Psoas muscle (tissue), 8 donors: Measurements from ENCODE around the gene RBM46. TPM values are rescaled to one million over a fixed set of nuclear protein-coding genes. Genes with fewer than 3 reads are reported as not detected.

ENCODE experiments used
- ATAC-seq, 4 donors: fragments of 200-7000 bp; cut with Tn5 transposase; one replicate each; pipeline ENCODE4 v1.9.1; 2020; ENCODE audit warnings: moderate library complexity in 3 of 4, mild to moderate bottlenecking in 2 of 4
- DNase-seq, 2 donors: peaks; one replicate each; pipeline ENCODE4 v3.0.0-alpha.2; 2020
- H3K27ac ChIP-seq: fragments of 200-600 bp; one replicate; pipeline ENCODE4 v1.8.0; 2022
- H3K27me3 ChIP-seq, 3 donors: fragments of 200-600 bp in 1 of 3; one replicate each; pipeline versions ENCODE4 v1.6.1 to v1.8.0; 2013 to 2022; ENCODE audit warnings: low read length in 2 of 3, mild to moderate bottlenecking in 2 of 3, moderate library complexity in 1 of 3; ENCODE audit not compliant: insufficient read depth in 3 of 3
- H3K36me3 ChIP-seq, 2 donors: fragments of 200-600 bp in 1 of 2; one replicate each; pipeline versions ENCODE4 v1.6.1 to v1.8.0; 2013 to 2022; ENCODE audit warnings: low read depth in 1 of 2, mild to moderate bottlenecking in 1 of 2, moderate library complexity in 1 of 2; ENCODE audit not compliant: insufficient read depth in 1 of 2
- H3K4me1 ChIP-seq: fragments of 200-600 bp; one replicate; pipeline ENCODE4 v1.8.0; 2022
- H3K4me3 ChIP-seq: fragments of 200-600 bp; one replicate; pipeline ENCODE4 v1.8.0; 2022; ENCODE audit warnings: mild to moderate bottlenecking
- H3K9me3 ChIP-seq: fragments of 200-600 bp; one replicate; pipeline ENCODE4 v1.8.0; 2022
- CTCF ChIP-seq: fragments of 200-600 bp; IDR thresholded peaks from one replicate; pipeline ENCODE4 v1.8.0; 2022; ENCODE audit warnings: antibody characterized with exemption
- WGBS, 3 donors: extraction: QIAGEN DNeasy Blood & Tissue Kit; methylation state at CpG; one replicate each; pipeline versions ENCODE4 v1.1.6 to v1.1.7; 2013; 5-methylcytosine and 5-hydroxymethylcytosine counted together
- intact Hi-C, 2 donors: fragments of 100-400 bp; cut with DNase I; formaldehyde crosslinking; loops; one replicate each; pipeline versions ENCODE4 v1.11.0 to v1.14.2; 2022
- long read RNA-seq, 2 donors: library from polyadenylated mRNA; unstranded; transcript quantifications; one replicate each; pipeline ENCODE4 v2.0.0, GENCODE V29; 2021
- polyA plus RNA-seq, 3 donors: library from polyadenylated mRNA; stranded (reverse); fragments of 200-250 nt; gene quantifications; one replicate each; pipeline ENCODE4 v1.2.3, GENCODE V29; 2013
- total RNA-seq, 4 donors: library from RNA; stranded (reverse); fragmentation: NEBNext Ultra II Directional in 2 of 4; extraction: Animal tissue kit (Norgen Biotek cat#: 25700) in 2 of 4; gene quantifications; one replicate each; pipeline versions ENCODE4 v1.2.1 to v1.2.4, GENCODE V29; 2021 to 2023
- donor health status: healthy with polysubstance abuse.
- donor health status: DM: no; HTN: no; CAD: no; lungs with moderate emphysema.
- donor health status: Bipolar disorder and iron deficiency.
- donor health status: healthy.
- donor health status: DM: yes; HTN: yes; CAD: no.
- donor health status: DM: no; HTN: no; CAD: no.
- donor health status: DM: no; HTN: no; CAD: no.
- donor health status: DM: yes; HTN: yes; CAD: no.

The RBM46 gene
- total RNA-seq, result not detected
- polyA plus RNA-seq, result not detected
- long read RNA-seq, donor 1, result 0 reads
- long read RNA-seq, donor 2, result 0 reads

- Histone ChIP-seq H3K27me3 (no peaks in the 10 kb centered on the region), H3K27ac (no peak within 1 kb of the TSS), H3K36me3 (no peaks in the 10 kb centered on the region), H3K4me1 (no peaks in the 10 kb centered on the region), H3K9me3 (no peaks in the 10 kb centered on the region), H3K4me3 (no peak within 1 kb of the TSS)
- TF ChIP-seq CTCF, result no peak
- ATAC-seq (no peak), DNase-seq (no peak)
- intact Hi-C loops, result no loop called here
- 70 to 74% (median 71%) methylated on average over 71 to 76 of the region's 76 CpGs for WGBS, 3 donors
Measured at GRCh38 chr4:154781126-154781982, at the start of gene RBM46. RBM46 (plus strand) TSS chr4:154781272; CDS start chr4:154796753, 15,481 bp downstream.

GRCh38 chr4:154731756-154732155, 49.3 kb upstream of the RBM46 start:
- no peaks in the 10 kb centered on the region for H3K9me3 ChIP-seq
- no peak for TF ChIP-seq CTCF
- H3K4me3 ChIP-seq, result no peak overlapping the region
- no peak for DNase-seq
- intact Hi-C loops, result no loop called here
- H3K36me3 ChIP-seq, result no peaks in the 10 kb centered on the region
- no peak overlapping the region for H3K27ac ChIP-seq
- no peaks in the 10 kb centered on the region for H3K27me3 ChIP-seq
- H3K4me1 ChIP-seq, result no peaks in the 10 kb centered on the region
- ATAC-seq, result no peak

GRCh38 chr4:154732669-154733068, 48.4 kb upstream of the RBM46 start:
- no peaks in the 10 kb centered on the region for H3K36me3 ChIP-seq
- intact Hi-C loops, result no loop called here
- H3K9me3 ChIP-seq, result no peaks in the 10 kb centered on the region
- no peak overlapping the region for H3K27ac ChIP-seq
- H3K4me1 ChIP-seq, result no peaks in the 10 kb centered on the region
- H3K4me3 ChIP-seq, result no peak overlapping the region
- no peaks in the 10 kb centered on the region for H3K27me3 ChIP-seq
- no peak for TF ChIP-seq CTCF
- 74 to 82% (median 81%) methylated on average over 4 of the region's 4 CpGs for WGBS, 3 donors
- ATAC-seq, result no peak
- no peak for DNase-seq

- intact Hi-C loops, result no loop called here
- no peak for TF ChIP-seq CTCF
- Histone ChIP-seq H3K27ac (no peak overlapping the region), H3K36me3 (no peaks in the 10 kb centered on the region), H3K9me3 (no peaks in the 10 kb centered on the region), H3K27me3 (peaks cover 0 to 9% (median 0%) of the 10 kb centered on the region in 3 donors), H3K4me1 (no peaks in the 10 kb centered on the region), H3K4me3 (no peak overlapping the region)
- WGBS, 3 donors, result 26 to 86% (median 85%) methylated on average over 1 of the region's 1 CpG
- no peak for DNase-seq
- ATAC-seq, result no peak
Measured at GRCh38 chr4:154736770-154737169, 44.3 kb upstream of the RBM46 start.
